ENCODE results near the gene IFNL4.

IFNL4 gene

DNA sequence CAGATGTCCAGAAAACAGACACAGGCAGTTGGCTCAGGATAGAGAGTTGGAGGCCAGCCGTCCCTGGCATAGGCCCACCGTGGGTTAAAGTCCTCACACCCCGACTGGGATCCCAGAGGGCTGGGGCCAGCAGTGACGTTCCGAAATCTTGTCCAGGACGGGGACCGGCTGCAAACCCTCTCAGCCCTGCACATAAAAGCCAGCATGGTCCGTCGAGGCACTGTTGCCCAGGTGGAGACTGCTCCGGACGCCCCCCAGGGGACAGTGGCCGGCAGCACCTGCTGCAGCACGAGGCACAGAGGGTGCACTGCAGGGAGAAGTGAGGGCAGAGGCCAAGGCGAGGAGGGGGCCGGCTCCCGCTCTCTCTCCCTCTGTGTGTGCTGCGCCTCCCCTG, 15.3 kb upstream of the IFNL4 start:
- H3K9me3 ChIP-seq: no peaks in the 10 kb centered on the region
- H3K27me3 ChIP-seq: peaks cover 0 to 74% of the 10 kb centered on the region in 2 donors
- TF ChIP-seq, protein P1, sequence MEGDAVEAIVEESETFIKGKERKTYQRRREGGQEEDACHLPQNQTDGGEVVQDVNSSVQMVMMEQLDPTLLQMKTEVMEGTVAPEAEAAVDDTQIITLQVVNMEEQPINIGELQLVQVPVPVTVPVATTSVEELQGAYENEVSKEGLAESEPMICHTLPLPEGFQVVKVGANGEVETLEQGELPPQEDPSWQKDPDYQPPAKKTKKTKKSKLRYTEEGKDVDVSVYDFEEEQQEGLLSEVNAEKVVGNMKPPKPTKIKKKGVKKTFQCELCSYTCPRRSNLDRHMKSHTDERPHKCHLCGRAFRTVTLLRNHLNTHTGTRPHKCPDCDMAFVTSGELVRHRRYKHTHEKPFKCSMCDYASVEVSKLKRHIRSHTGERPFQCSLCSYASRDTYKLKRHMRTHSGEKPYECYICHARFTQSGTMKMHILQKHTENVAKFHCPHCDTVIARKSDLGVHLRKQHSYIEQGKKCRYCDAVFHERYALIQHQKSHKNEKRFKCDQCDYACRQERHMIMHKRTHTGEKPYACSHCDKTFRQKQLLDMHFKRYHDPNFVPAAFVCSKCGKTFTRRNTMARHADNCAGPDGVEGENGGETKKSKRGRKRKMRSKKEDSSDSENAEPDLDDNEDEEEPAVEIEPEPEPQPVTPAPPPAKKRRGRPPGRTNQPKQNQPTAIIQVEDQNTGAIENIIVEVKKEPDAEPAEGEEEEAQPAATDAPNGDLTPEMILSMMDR (IDR thresholded peaks at IDR 0.05): no peak
- no peak overlapping the region for H3K4me3 ChIP-seq
- intact Hi-C loops (cut with DNase I; ENCODE audit: low total_unique reads): no loop called here
- H3K36me3 ChIP-seq: no peaks in the 10 kb centered on the region
- H3K27ac ChIP-seq: no peak overlapping the region
- DNase-seq: no peak
- peaks cover 0 to 16% (median 5%) of the 10 kb centered on the region in 4 donors for H3K4me1 ChIP-seq

DNA sequence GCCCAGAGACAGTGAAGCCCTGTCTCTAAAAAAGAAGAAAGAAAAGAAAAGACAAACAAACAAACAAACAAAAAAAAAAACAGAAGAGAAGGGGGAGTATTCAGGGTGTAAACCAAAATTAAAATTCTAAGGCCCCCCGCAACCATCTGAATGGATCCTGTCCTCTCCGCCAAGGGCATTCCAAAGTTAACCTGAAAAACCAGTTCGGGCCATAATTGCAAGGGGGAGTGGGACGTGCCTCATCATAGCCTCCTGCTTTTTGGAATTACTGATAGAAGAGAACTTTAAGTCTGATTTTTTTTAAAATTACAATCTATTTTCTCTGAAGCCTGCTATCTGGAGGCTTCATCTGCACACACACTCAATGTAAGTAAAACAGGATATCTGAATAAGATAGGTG, 13.8 kb upstream of the IFNL4 start:
- no peaks in the 10 kb centered on the region for H3K36me3 ChIP-seq
- H3K27me3 ChIP-seq: peaks cover 0 to 77% of the 10 kb centered on the region in 2 donors
- TF ChIP-seq, protein P1 (IDR thresholded peaks at IDR 0.05): no peak
- H3K4me3 ChIP-seq: no peak overlapping the region
- H3K9me3 ChIP-seq: no peaks in the 10 kb centered on the region
- intact Hi-C loops (cut with DNase I; ENCODE audit: low total_unique reads): no loop called here
- DNase-seq: no peak
- H3K4me1 ChIP-seq: peaks cover 0 to 16% (median 5%) of the 10 kb centered on the region in 4 donors
- H3K27ac ChIP-seq: no peak overlapping the region

DNA sequence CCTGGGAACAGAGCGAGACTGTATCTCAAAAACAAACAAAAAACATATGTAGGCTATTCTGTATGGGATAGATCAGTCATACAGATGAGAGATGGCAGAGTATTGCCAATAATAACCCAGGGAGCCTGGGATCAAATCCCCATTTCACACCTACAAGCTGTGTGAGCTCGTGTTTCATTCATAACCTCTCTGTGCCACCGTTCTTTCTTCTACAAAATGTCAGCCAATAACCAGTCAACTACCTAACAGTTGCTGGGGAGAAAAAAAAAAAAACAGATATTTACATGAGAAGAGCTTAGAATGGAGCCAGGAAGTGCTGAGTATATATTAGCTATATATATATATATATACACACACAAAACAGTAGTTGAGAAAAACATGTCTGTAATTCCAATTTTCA, 13.0 kb upstream of the IFNL4 start:
- no peak overlapping the region for H3K4me3 ChIP-seq
- no peak overlapping the region for H3K27ac ChIP-seq
- no peak for DNase-seq
- H3K4me1 ChIP-seq: peaks cover 0 to 16% (median 5%) of the 10 kb centered on the region in 4 donors
- H3K9me3 ChIP-seq: no peaks in the 10 kb centered on the region
- peaks cover 0 to 76% of the 10 kb centered on the region in 2 donors for H3K27me3 ChIP-seq
- TF ChIP-seq, protein P1 (IDR thresholded peaks at IDR 0.05): no peak
- no peaks in the 10 kb centered on the region for H3K36me3 ChIP-seq
- intact Hi-C loops (cut with DNase I; ENCODE audit: low total_unique reads): no loop called here

DNA sequence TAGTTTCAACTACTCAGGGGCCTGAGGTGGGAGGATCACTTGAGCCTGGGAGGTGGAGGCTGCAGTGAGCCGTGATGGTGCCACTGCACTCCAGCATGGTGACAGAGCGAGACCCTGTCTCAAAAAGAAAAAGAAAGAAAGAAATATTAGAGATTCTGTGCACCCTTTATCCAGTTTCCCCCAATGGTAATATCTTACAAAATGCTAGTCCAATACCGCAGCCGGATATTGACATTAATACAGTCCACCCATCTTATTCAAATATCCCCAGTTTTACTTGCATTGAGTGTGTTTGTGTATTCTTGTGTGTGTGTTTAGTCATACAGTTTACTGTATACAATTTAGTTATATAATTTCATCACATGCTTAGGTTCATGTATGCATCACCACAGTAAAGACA, 8.6 kb upstream of the IFNL4 start:
- H3K4me3 ChIP-seq: no peak overlapping the region
- DNase-seq: no peak
- intact Hi-C loops (cut with DNase I; ENCODE audit: low total_unique reads): no loop called here
- TF ChIP-seq, protein P1 (IDR thresholded peaks at IDR 0.05): no peak
- no peaks in the 10 kb centered on the region for H3K4me1 ChIP-seq
- H3K27ac ChIP-seq: no peak overlapping the region
- no peaks in the 10 kb centered on the region for H3K9me3 ChIP-seq
- peaks cover 0 to 55% of the 10 kb centered on the region in 2 donors for H3K27me3 ChIP-seq
- H3K36me3 ChIP-seq: no peaks in the 10 kb centered on the region

DNA sequence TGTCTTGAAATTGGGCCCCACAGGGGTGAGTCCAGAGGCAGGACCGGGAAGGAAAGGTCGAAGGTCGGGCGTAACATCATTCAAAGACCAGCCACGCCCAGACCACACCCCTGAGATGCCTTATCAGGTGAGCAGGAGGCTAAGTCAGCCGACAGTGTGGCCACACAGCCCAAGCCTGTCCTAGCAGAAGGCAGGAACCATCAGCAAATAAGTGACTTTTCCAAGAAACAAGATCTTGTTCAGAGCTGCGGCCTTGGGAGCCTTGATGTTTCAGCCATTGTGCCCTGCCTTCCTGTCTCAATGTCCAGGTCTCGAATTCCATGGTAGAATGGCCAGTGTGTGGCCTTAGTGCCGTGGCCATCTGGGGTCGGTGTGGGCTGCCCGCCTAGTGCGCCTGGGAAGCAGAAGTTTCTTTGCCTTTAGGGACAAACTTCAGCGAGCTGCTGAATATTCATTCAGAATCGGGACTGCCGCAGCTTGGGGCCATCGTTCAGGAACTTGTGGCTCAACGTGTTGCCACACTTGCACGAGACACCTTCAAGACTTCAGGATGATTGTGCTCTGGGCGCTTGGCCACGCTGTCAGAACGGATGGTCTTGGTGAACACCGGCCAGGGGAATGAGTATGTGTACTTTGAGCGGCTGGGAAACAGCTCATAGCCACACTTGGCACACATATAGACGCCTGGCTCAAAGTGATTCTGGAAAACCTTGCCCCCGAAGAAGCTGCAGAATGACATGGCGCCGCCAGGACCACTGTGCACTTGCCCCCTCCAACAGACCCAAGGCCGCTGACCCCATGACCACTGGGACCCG, 6.1 kb upstream of the IFNL4 start:
- H3K4me3 ChIP-seq: no peak overlapping the region
- intact Hi-C loops (cut with DNase I; ENCODE audit: low total_unique reads): no loop called here
- TF ChIP-seq, protein P1 (IDR thresholded peaks at IDR 0.05): no peak

More for the DNA sequence above, 6.1 kb upstream of the IFNL4 start:
- no peaks in the 10 kb centered on the region for H3K4me1 ChIP-seq
- peaks cover 0 to 45% of the 10 kb centered on the region in 2 donors for H3K27me3 ChIP-seq
- no peaks in the 10 kb centered on the region for H3K36me3 ChIP-seq
- H3K27ac ChIP-seq: no peak overlapping the region
- no peaks in the 10 kb centered on the region for H3K9me3 ChIP-seq
- no peak for DNase-seq

All from tibial artery (tissue), 4 donors.